Erythroblast (primary cell): ENCODE results near the gene FAM186B.

Source experiments
- GATA1 ChIP-seq: IDR thresholded peaks from 2 replicates; pipeline ENCODE4 v1.6.1; 2011; ENCODE audit warnings: low read depth, mild to moderate bottlenecking, control low read depth, low read length, moderate library complexity
- POLR2A ChIP-seq: IDR thresholded peaks from 2 replicates; pipeline ENCODE4 v1.6.1; 2011; ENCODE audit warnings: mild to moderate bottlenecking, low read length

DNA sequence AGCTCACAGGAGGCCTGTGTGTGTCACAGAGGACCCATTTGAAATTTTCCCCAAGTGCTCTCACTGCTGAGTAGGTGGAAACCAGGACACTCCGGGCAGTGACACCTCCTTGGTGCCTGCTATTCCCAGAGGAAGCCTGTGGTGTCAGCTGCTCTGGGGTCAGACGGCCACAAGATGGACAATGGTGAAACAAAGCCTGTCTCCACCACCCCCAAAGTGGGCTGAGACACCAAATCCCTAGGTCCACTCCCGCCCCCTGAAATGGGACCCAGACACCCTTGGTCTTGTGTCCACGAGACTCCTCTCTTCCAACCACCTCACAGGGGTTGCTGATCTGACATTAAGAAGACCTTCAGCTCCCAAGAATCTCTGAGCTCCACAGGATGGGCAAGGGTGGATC, 59.6 kb downstream of the FAM186B start:
- TF ChIP-seq POLR2A (no peak), GATA1 (no peak)
